ENCODE data around the gene GALNT9.

DNA sequence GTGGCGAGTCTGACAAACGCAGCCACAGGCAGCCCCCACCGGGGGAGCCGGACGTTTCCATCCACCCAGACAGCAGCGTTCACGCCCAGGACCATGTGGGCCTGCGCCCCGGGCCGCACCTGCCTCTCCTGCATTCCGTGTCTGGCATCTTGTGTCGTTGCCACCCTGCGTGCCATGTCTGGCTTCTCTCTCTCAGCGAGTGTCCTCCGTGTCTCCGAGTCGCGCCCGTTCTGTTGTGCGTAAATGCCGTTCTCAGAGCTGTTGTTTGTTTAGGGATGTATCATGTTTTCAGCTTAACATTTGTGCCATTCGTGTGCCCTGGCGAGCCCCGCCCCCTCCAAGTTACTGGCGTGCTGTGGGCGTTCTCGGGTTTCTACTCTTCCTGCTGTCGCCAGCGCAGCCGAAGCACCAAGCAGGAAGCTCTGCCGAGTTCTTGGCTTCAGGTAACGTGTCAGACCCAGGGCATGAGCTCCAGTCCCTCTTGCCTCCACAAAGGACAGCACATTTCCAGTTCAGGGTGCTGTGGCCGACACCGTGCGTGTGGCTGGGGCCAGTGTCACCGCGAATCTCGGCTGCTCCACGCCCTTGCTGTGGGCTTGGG lies 150.5 kb downstream of the GALNT9 start:
- TF ChIP-seq, protein P1, sequence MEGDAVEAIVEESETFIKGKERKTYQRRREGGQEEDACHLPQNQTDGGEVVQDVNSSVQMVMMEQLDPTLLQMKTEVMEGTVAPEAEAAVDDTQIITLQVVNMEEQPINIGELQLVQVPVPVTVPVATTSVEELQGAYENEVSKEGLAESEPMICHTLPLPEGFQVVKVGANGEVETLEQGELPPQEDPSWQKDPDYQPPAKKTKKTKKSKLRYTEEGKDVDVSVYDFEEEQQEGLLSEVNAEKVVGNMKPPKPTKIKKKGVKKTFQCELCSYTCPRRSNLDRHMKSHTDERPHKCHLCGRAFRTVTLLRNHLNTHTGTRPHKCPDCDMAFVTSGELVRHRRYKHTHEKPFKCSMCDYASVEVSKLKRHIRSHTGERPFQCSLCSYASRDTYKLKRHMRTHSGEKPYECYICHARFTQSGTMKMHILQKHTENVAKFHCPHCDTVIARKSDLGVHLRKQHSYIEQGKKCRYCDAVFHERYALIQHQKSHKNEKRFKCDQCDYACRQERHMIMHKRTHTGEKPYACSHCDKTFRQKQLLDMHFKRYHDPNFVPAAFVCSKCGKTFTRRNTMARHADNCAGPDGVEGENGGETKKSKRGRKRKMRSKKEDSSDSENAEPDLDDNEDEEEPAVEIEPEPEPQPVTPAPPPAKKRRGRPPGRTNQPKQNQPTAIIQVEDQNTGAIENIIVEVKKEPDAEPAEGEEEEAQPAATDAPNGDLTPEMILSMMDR (IDR thresholded peaks at IDR 0.05), result no peak
- no peak for TF ChIP-seq EZH2 (IDR thresholded peaks at IDR 0.05)
